ENCODE data around the gene PRSS38.

DNA sequence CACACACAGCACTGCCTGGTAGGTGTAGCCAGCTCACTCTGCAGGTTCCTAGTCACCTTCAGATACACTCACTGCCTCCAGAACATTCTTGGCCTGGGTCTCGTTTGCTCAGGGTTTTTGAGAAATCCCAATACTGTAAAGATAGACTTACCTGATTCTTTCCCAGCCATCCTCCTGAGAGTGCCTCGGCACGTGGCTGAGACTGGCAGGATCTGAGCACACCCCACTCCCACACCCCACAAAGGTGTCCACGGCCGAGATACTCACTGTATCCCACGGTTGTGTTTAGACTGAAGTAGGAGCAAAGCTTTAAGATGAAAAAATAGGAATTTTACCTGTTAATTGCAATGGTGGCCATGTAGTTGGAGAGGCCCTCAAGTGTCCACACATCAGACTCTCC lies 46.8 kb upstream of the PRSS38 start:
- TF ChIP-seq, protein P1, sequence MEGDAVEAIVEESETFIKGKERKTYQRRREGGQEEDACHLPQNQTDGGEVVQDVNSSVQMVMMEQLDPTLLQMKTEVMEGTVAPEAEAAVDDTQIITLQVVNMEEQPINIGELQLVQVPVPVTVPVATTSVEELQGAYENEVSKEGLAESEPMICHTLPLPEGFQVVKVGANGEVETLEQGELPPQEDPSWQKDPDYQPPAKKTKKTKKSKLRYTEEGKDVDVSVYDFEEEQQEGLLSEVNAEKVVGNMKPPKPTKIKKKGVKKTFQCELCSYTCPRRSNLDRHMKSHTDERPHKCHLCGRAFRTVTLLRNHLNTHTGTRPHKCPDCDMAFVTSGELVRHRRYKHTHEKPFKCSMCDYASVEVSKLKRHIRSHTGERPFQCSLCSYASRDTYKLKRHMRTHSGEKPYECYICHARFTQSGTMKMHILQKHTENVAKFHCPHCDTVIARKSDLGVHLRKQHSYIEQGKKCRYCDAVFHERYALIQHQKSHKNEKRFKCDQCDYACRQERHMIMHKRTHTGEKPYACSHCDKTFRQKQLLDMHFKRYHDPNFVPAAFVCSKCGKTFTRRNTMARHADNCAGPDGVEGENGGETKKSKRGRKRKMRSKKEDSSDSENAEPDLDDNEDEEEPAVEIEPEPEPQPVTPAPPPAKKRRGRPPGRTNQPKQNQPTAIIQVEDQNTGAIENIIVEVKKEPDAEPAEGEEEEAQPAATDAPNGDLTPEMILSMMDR (IDR thresholded peaks at IDR 0.05; ENCODE audit: insufficient read depth, low read length), result no peak
- TF ChIP-seq, protein P2, sequence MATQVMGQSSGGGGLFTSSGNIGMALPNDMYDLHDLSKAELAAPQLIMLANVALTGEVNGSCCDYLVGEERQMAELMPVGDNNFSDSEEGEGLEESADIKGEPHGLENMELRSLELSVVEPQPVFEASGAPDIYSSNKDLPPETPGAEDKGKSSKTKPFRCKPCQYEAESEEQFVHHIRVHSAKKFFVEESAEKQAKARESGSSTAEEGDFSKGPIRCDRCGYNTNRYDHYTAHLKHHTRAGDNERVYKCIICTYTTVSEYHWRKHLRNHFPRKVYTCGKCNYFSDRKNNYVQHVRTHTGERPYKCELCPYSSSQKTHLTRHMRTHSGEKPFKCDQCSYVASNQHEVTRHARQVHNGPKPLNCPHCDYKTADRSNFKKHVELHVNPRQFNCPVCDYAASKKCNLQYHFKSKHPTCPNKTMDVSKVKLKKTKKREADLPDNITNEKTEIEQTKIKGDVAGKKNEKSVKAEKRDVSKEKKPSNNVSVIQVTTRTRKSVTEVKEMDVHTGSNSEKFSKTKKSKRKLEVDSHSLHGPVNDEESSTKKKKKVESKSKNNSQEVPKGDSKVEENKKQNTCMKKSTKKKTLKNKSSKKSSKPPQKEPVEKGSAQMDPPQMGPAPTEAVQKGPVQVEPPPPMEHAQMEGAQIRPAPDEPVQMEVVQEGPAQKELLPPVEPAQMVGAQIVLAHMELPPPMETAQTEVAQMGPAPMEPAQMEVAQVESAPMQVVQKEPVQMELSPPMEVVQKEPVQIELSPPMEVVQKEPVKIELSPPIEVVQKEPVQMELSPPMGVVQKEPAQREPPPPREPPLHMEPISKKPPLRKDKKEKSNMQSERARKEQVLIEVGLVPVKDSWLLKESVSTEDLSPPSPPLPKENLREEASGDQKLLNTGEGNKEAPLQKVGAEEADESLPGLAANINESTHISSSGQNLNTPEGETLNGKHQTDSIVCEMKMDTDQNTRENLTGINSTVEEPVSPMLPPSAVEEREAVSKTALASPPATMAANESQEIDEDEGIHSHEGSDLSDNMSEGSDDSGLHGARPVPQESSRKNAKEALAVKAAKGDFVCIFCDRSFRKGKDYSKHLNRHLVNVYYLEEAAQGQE (IDR thresholded peaks at IDR 0.05; ENCODE audit: insufficient replicate concordance, low read depth), result no peak
